Calu3 (cell line): ENCODE measurements around the gene SEC16B. TPM values are rescaled to one million over a fixed set of nuclear protein-coding genes. Genes with fewer than 3 reads are reported as not detected.

Experiments
- BruUV-seq: library from RNA; stranded (reverse); fragments of 400-500 nt; replicated peaks from 2 replicates; lab custom pipeline; 2021; lab: Mats Ljungman, UMichigan
- CTCF ChIA-PET: fragments of 300-600 bp; sonication (Branson Sonifier 250); formaldehyde crosslinking; loops from one replicate; lab custom pipeline; 2022; ENCODE audit warnings: antibody characterized with exemption; lab: Charles Lee
- DNase-seq: peaks from one replicate; pipeline ENCODE4 v3.0.0; 2022
- H3K27ac Mint-ChIP-seq: one replicate; pipeline ENCODE4 v1.8.0; 2022; ENCODE audit warnings: mixed read lengths; ENCODE audit not compliant: unreplicated experiment
- H3K27me3 Mint-ChIP-seq: one replicate; pipeline ENCODE4 v1.8.0; 2022; ENCODE audit warnings: mixed read lengths; ENCODE audit not compliant: unreplicated experiment
- H3K36me3 Mint-ChIP-seq: one replicate; pipeline ENCODE4 v1.8.0; 2022; ENCODE audit warnings: mild to moderate bottlenecking, moderate library complexity, mixed read lengths; ENCODE audit not compliant: insufficient read depth, unreplicated experiment
- H3K4me1 Mint-ChIP-seq: one replicate; pipeline ENCODE4 v1.8.0; 2022; ENCODE audit warnings: mild to moderate bottlenecking, low read depth, mixed read lengths; ENCODE audit not compliant: unreplicated experiment
- H3K4me3 Mint-ChIP-seq: one replicate; pipeline ENCODE4 v1.8.0; 2022; ENCODE audit warnings: mild to moderate bottlenecking, low read depth, moderate library complexity, mixed read lengths; ENCODE audit not compliant: unreplicated experiment
- H3K9me3 Mint-ChIP-seq: one replicate; pipeline ENCODE4 v1.8.0; 2022; ENCODE audit warnings: low read depth, mixed read lengths; ENCODE audit not compliant: unreplicated experiment
- intact Hi-C: fragments of 100-400 bp; cut with micrococcal nuclease; formaldehyde crosslinking; loops from one replicate; pipeline ENCODE4 v1.10.0; 2022; ENCODE audit not compliant: unreplicated experiment
- total RNA-seq: library from RNA; stranded (reverse); gene quantifications from 2 replicates; pipeline ENCODE4 v1.2.3, GENCODE V29; 2022
- TF ChIP-seq, protein P1 (sequence below): fragments of 200-600 bp; IDR thresholded peaks from one replicate; pipeline ENCODE4 v1.8.0; 2022; ENCODE audit warnings: antibody characterized with exemption; ENCODE audit not compliant: unreplicated experiment

SEC16B gene
- total RNA-seq, 1 experiment from 2014 or later = 4.2 TPM

DNA sequence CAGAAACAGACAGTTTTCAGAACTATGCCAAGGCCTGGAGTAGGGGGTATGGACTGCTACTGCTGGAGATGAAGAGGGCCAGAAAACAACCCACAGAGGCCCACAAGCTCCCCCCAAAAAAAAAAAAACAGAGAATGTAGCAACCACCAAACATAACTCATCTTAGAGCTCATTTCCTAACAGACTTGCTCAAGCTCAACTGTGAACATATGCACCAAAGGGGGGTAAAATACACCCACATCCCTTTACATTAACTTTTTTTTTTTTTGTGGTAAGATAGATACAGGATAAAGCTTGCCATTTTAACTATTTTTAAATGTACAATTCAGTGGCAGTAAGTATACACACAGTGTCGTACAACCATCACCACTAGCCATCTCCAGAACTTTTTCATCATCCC is 36.0 kb downstream of the SEC16B start:
- TF ChIP-seq, protein P1, sequence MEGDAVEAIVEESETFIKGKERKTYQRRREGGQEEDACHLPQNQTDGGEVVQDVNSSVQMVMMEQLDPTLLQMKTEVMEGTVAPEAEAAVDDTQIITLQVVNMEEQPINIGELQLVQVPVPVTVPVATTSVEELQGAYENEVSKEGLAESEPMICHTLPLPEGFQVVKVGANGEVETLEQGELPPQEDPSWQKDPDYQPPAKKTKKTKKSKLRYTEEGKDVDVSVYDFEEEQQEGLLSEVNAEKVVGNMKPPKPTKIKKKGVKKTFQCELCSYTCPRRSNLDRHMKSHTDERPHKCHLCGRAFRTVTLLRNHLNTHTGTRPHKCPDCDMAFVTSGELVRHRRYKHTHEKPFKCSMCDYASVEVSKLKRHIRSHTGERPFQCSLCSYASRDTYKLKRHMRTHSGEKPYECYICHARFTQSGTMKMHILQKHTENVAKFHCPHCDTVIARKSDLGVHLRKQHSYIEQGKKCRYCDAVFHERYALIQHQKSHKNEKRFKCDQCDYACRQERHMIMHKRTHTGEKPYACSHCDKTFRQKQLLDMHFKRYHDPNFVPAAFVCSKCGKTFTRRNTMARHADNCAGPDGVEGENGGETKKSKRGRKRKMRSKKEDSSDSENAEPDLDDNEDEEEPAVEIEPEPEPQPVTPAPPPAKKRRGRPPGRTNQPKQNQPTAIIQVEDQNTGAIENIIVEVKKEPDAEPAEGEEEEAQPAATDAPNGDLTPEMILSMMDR = no peak
- no TSS peak for BruUV-seq
- no peak for DNase-seq
- Mint-ChIP-seq H3K36me3 (no peaks in the 10 kb centered on the region), H3K27ac (no peak overlapping the region), H3K4me3 (no peak overlapping the region), H3K9me3 (no peaks in the 10 kb centered on the region), H3K27me3 (no peaks in the 10 kb centered on the region), H3K4me1 (no peaks in the 10 kb centered on the region)
- intact Hi-C loops = no loop called here
- CTCF ChIA-PET = interaction anchor here (0.6 kb wide), 1 partner anchor 28 kb away, joined by 4 read pairs; no protein-coding TSS in a partner anchor

DNA sequence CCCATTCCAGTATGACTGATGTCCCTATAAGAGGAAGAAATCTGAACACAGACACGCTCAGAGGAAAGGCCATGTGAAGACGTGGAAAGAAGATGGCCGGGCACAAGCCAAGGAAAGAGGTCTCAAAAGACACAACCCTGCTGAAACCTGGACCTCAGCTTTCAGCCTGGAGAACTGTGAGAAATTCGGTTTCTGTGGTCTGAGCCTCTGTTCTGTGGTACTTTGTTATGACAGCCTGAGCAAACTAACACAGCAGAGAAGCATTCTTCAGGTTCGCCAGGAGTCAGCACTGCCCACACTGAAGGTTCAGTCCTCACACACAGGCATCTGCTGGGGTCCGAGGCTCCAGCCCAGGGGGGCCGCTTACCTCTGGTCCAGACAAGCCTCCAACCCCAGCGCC is 37.7 kb downstream of the SEC16B start:
- no peak for DNase-seq
- no peak overlapping the region for H3K4me3 Mint-ChIP-seq
- TF ChIP-seq, protein P1 = no peak
- CTCF ChIA-PET = no interaction called here
- BruUV-seq = no TSS peak
- H3K4me1 Mint-ChIP-seq = peaks cover 11% of the 10 kb centered on the region
- H3K36me3 Mint-ChIP-seq = no peaks in the 10 kb centered on the region
- no peaks in the 10 kb centered on the region for H3K27me3 Mint-ChIP-seq
- intact Hi-C loops = no loop called here
- no peaks in the 10 kb centered on the region for H3K9me3 Mint-ChIP-seq
- no peak overlapping the region for H3K27ac Mint-ChIP-seq

DNA sequence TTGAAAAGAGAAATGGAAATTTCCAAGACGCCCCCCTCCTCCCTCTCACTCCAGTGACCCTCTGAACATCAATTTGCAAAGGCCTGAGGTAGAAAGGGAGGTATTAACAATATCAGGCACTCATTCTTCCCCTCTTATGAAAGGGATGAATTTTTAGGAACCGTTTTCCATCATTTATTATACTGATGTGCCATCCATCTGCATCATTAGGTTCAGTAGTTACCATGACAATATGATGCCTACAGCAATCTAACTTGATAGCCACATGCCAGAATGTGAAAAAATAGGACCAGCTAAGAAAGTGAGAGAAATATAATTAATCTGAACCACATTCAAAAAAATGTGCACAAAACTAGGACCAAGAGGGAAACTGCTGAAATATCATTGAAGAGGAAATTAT is 40.9 kb downstream of the SEC16B start:
- no peak overlapping the region for H3K27ac Mint-ChIP-seq
- TF ChIP-seq, protein P1 = no peak
- no peaks in the 10 kb centered on the region for H3K9me3 Mint-ChIP-seq
- intact Hi-C loops = loop anchor here (5.0 kb wide), 2 partner anchors 342 to 1032 kb away; no protein-coding TSS in a partner anchor
- CTCF ChIA-PET = interaction anchor here (1.0 kb wide), 1 partner anchor 15 kb away, joined by 3 read pairs; no protein-coding TSS in a partner anchor
- H3K4me3 Mint-ChIP-seq = no peak overlapping the region
- H3K4me1 Mint-ChIP-seq = peaks cover 20% of the 10 kb centered on the region
- no peak for DNase-seq
- no TSS peak for BruUV-seq
- H3K27me3 Mint-ChIP-seq = no peaks in the 10 kb centered on the region
- no peaks in the 10 kb centered on the region for H3K36me3 Mint-ChIP-seq

DNA sequence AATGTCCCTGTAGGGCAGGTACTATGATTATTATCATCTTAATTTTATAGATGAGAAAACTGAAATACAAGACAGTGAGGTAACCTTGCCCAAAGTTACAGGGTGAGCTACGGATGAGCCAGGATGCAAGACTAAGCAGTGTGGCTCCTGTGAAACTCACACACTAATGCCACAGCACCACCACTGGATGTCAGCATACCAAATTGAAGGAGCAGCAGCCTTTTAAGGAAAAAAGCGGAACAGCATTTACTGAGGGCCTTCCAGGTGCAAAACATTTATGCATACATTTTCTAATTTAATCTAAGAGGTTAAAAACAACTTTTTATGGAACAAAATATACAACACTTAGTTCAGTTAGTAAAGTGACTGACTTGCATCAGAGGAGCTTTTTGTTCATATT is 41.7 kb downstream of the SEC16B start:
- no peak for DNase-seq
- Mint-ChIP-seq H3K4me1 (peaks cover 20% of the 10 kb centered on the region), H3K27me3 (no peaks in the 10 kb centered on the region), H3K4me3 (no peak overlapping the region), H3K27ac (no peak overlapping the region), H3K9me3 (no peaks in the 10 kb centered on the region), H3K36me3 (no peaks in the 10 kb centered on the region)
- CTCF ChIA-PET = interaction anchor here (1.3 kb wide), 1 partner anchor 16 kb away, joined by 4 read pairs; no protein-coding TSS in a partner anchor
- TF ChIP-seq, protein P1 = no peak
- intact Hi-C loops = loop anchor here (5.0 kb wide), 2 partner anchors 341 to 1031 kb away; no protein-coding TSS in a partner anchor
- BruUV-seq = no TSS peak
